GM21717 (cell line): Measurements from ENCODE around the gene MRPL55.

ENCODE experiments used
- ATAC-seq: cut with Tn5 transposase; IDR thresholded peaks from one replicate; pipeline ENCODE4 v1.9.1; 2021; ENCODE audit warnings: mild to moderate bottlenecking, moderate library complexity; ENCODE audit not compliant: unreplicated experiment

MRPL55 gene

DNA sequence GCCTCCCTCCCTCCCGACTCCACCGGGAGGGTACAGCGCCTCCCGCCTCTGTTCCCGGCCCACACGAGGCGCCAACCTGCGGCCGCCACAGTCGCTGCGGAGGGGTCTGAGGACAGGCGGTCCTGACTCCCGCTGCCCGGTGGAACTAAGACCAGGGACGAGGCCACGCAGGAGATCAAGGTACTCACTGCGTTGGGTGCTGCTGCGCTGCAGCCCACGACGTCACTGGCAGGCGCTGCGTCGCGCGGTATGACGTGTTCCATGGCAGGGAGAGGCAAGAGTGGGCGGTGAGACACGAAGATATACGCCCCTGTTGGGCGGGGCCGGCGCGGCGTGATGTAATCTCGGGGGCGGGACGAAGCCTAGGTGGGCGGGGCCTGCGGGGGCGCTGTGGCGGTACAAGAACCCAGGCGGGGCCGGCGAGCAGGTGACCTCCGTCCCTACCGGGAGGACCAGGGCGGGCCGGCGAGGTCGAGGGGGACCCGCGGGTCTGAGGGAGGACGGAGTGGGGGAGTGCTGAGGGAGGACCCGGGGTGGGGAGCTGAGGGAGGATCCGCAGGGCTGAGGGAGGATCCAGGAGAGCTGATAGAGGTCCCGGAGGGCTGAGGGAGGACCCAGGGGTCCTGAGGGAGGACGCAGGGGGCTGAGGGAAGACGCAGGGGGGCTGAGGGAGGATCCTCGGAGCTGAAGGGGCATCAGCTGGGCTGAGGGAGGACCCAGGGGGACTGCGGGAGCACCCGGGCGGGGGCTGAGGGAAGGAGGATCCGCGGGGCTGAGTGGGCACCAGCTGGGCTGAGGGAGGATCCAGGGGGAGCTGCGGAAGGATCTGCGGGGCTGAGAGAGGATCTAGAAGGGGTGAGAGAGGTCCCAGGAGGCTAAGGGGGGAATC lies at the start of gene MRPL55:
MRPL55 (minus strand) TSS at position 227 of the 889 bp plus-strand sequence. CDS start 1,039 bp downstream, outside the sequence.
- peak; percentile 81 for ATAC-seq

- ATAC-seq = no peak
These were observed 49.3 kb upstream of the MRPL55 start for GRCh38 chr1:228158151-228159007.

DNA sequence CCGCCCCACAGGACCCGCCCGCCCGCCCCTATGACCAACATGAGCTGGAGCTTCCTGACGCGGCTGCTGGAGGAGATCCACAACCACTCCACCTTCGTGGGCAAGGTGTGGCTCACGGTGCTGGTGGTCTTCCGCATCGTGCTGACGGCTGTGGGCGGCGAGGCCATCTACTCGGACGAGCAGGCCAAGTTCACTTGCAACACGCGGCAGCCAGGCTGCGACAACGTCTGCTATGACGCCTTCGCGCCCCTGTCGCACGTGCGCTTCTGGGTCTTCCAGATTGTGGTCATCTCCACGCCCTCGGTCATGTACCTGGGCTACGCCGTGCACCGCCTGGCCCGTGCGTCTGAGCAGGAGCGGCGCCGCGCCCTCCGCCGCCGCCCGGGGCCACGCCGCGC lies 48.6 kb upstream of the MRPL55 start:
- ATAC-seq = no peak

DNA sequence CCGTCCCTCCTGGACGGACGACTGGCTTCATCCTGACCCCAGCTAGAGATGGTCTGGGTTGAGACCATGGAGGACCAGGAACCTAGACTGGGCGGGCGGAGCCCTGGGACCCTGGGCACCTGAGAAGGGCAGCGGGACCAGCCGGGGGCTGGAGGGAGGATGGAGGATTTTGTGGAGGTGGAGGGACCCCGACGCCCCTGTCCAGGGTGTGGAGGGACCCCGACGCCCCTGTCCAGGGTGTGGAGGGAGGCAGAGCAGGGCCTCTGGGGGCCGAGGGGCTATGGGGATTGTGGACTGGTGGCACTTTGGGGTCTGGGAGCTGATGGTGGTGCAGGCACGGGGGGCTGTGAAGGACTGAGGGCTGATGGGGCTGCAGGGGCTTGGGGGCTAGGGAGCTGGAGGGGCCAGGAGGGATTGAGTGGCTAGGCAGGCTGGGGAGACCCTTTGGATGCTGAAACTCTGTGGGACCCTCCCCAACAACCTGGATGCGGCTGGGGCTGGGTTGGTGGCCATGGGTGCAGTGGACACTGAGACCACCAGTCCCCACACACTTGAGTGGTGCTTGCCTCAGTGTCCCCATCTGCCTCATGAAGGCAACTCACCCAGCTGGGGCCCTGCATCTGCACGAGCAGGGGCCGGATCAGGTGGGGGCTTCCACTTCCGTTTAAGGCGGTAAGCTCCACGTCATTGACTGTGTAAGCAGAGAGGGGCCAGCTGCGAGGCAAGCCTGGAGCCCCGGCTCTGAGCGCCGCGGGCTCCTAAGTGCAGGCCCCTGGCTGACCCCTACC lies 48.0 kb upstream of the MRPL55 start:
- no peak for ATAC-seq

DNA sequence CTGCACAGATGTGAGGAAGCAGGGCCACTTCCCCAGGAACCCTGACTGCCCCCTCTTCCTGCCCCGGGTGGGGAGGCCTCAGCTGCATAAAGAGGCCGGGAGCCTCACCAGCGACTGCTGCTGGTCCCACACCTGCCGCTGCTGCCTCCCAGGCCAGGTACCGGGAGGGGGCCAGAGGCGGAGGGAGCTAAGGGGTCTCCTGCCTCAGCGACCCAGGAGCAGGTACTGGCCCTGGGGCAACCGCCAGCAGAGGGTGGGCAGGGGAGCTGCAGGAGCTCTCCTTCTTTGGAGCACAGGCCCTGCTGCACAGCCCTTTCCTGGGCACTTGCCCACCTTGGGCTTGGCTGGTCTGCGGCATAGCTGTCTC lies 47.4 kb upstream of the MRPL55 start:
- no peak for ATAC-seq

GRCh38 chr1:228155596-228156514 lies 46.8 kb upstream of the MRPL55 start:
- no peak for ATAC-seq

GRCh38 chr1:228154670-228155571 lies 45.8 kb upstream of the MRPL55 start:
- no peak for ATAC-seq

DNA sequence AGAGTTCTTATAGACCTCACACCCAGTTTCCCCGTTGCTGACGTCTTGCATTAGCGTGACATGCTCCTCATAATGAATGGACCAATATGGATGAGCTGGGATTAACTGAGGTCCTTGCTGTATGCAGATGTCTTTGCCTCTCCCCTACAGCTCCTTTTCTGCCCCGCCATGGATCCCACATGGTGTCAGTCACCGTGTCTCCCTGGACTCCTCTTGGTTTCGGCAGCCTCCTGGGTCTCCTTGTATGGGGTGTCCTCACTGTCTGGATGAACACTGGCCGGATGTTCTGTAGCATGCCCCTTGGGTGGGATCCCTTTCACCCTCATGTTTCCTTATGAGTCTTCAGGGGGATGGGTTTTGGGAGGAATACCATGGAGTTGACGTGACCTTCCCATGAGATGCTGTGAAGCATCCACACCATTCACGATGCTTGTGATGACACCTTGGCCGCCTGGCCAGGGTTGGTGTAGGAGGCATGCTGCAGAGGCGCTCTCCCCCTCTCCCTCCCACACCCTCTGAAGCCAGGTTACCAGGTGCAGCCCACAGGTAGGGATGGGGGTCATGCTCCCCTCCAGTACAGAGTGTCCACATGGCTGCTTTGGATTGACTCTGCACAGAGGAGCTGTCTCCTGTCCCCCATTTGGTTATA lies 45.0 kb upstream of the MRPL55 start:
- ATAC-seq = no peak

DNA sequence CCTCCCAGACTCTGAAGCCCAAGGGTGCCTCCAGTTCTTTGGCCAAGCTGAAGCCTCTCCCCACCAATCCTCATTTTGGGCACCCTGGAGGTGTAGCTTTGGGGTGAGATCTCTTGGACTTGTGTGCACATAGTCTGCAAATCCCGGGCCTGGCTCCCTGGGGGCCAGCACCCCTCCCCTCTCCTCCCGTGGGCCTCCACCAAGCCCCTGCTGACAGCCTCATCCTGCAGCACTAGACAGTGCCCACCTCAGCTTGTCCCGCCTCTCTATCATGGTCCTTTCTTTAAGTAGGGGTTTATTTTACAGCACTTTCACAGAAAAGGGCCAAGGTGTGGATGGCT lies 43.8 kb upstream of the MRPL55 start:
- ATAC-seq = no peak

GRCh38 chr1:228152097-228152917 lies 43.2 kb upstream of the MRPL55 start:
- no peak for ATAC-seq

DNA sequence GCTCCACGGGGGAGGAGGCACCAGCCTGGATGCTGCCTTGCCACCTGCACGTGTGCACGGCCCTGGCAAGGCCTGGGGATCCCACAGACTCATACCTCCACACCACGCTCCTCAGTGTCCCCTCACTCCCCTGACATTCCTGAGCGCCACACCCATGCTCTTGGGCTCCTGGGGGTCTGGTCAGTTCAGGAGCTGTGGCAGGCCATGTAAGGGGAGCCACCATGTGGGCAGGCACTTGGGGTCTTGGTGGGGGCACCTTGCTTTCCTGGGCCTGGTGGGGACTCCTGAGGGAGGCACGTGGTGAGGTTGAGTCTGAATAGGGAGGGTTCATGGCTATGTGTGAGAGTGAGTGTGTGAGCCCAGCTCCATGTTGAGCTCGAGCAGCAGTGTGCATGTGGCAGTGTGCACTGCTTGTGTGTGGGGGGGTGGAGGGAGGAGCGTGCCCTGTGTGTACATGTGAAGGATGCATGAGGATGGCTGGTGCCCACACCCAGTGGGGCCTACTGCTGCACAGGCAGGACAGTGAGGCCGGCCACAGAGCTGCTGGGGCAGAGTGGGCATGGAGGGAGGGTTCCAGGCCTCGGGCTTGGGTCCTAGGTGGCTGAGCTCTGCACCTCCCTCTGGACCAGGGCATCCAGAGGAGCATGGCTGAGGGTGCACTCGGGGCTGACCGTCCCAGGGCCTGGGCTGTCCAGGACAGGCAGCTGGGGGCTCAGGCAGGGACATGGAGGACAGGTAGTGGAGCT lies 42.3 kb upstream of the MRPL55 start:
- no peak for ATAC-seq

GRCh38 chr1:228150461-228151179 lies 41.5 kb upstream of the MRPL55 start:
- ATAC-seq = no peak

- no peak for ATAC-seq
These were observed 41.0 kb upstream of the MRPL55 start for GRCh38 chr1:228150120-228150460.

GRCh38 chr1:228149406-228150119 lies 40.5 kb upstream of the MRPL55 start, which contains the start of gene GJC2:
Gene GJC2 (plus strand): TSS chr1:228149930. CDS start chr1:228157759, 7,829 bp downstream.
- ATAC-seq = no peak

DNA sequence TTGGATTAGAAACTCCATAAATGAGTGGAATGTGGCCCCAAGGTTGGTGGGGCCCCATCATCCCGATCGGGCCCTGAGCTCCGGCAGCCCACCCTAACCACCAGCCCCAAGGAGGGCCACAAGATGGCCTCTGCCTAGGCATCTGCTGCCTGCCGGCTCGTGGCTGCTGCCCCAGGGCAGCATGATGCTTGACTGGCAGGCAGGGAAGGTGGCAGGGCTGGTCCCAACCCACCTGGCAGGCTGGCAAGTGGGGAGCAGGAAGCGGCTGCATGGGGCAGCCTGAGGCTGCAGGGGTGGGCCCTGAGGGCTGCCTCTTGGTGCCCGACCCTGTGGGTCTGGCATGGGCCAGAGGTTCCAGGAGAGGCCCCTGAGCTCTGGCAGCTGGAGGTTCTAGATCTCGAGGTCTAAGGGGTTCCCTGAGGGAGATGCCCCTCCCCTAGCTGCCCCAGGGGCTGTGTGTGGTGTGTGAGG lies 39.9 kb upstream of the MRPL55 start:
- no peak for ATAC-seq
